HG03521 (cell line): Measurements from ENCODE around the gene C1GALT1C1.
A peak's percentile ranks its signal among the peaks of the same experiment; 100 is the strongest.
"Not testable (repeated sequence)": the region's sequence is repeated elsewhere in the genome, so short reads cannot be mapped to it uniquely, and the experiment has no call there.

Experiments
- ATAC-seq: cut with Tn5 transposase; IDR thresholded peaks from one replicate; pipeline ENCODE4 v1.9.1; 2021; ENCODE audit warnings: mild to moderate bottlenecking, moderate library complexity; ENCODE audit not compliant: unreplicated experiment

Gene C1GALT1C1

GRCh38 chrX:120629667-120630537, at the start of gene C1GALT1C1:
C1GALT1C1 (minus strand) TSS chrX:120630054; CDS start chrX:120627166, 2,888 bp downstream.
- peak; percentile 96 for ATAC-seq

GRCh38 chrX:120677004-120677652, 47.3 kb upstream of the C1GALT1C1 start:
- no peak for ATAC-seq

- ATAC-seq, result no peak
Observed at GRCh38 chrX:120672841-120673530, 43.1 kb upstream of the C1GALT1C1 start.

- ATAC-seq, result no peak
Observed at GRCh38 chrX:120672389-120672788, 42.5 kb upstream of the C1GALT1C1 start.

- ATAC-seq, result no peak
Observed at GRCh38 chrX:120671963-120672362, 42.1 kb upstream of the C1GALT1C1 start.

GRCh38 chrX:120668357-120668756, 38.5 kb upstream of the C1GALT1C1 start:
- no peak for ATAC-seq

GRCh38 chrX:120664535-120664934, 34.7 kb upstream of the C1GALT1C1 start:
- not testable (repeated sequence) for ATAC-seq

GRCh38 chrX:120664081-120664480, 34.2 kb upstream of the C1GALT1C1 start:
- no peak for ATAC-seq

- no peak for ATAC-seq
Observed at GRCh38 chrX:120662662-120663061, 32.8 kb upstream of the C1GALT1C1 start.

- ATAC-seq, result no peak
Observed at GRCh38 chrX:120660637-120661036, 30.8 kb upstream of the C1GALT1C1 start.

- ATAC-seq, result no peak
Observed at GRCh38 chrX:120653000-120653399, 23.1 kb upstream of the C1GALT1C1 start.

GRCh38 chrX:120652256-120652655, 22.4 kb upstream of the C1GALT1C1 start:
- not testable (repeated sequence) for ATAC-seq

GRCh38 chrX:120647127-120647526, 17.3 kb upstream of the C1GALT1C1 start:
- ATAC-seq, result no peak

- no peak for ATAC-seq
Observed at GRCh38 chrX:120642871-120643270, 13.0 kb upstream of the C1GALT1C1 start.

- no peak for ATAC-seq
Observed at GRCh38 chrX:120638619-120639018, 8.8 kb upstream of the C1GALT1C1 start.

GRCh38 chrX:120625371-120625770, 4.5 kb downstream of the C1GALT1C1 start:
- ATAC-seq, result no peak

- ATAC-seq, result no peak
Observed at GRCh38 chrX:120617996-120618630, 11.7 kb downstream of the C1GALT1C1 start.

GRCh38 chrX:120614816-120615215, 15.0 kb downstream of the C1GALT1C1 start:
- no peak for ATAC-seq

GRCh38 chrX:120612086-120612485, 17.8 kb downstream of the C1GALT1C1 start:
- no peak for ATAC-seq

GRCh38 chrX:120604361-120604782, 25.5 kb downstream of the C1GALT1C1 start:
- peak; percentile 43 for ATAC-seq
